Stimulated activated CD8-positive, alpha-beta memory T cell treated with anti-CD3 and anti-CD28 coated beads, Interleukin-2, amount 100 ng/mL, for 1 hour (primary cell): Measurements from ENCODE around the gene SOCS2.

Experiments used
- DNase-seq, 2 donors: peaks; one replicate each; pipeline ENCODE4 v3.0.0-alpha.2; 2020; ENCODE audit warnings: low read depth in 2 of 2

The SOCS2 gene

GRCh38 chr12:93567174-93567573, 5.3 kb upstream of the SOCS2 start:
- DNase-seq = no peak

- DNase-seq = no peak
Measured at GRCh38 chr12:93568091-93568490, 4.4 kb upstream of the SOCS2 start.

- no peak for DNase-seq
Measured at GRCh38 chr12:93569301-93569655, 3.2 kb upstream of the SOCS2 start.

GRCh38 chr12:93569656-93570551, 2.6 kb upstream of the SOCS2 start:
- DNase-seq = peak; percentile 52 to 64

- DNase-seq = peak; percentile 79 to 85
Measured at GRCh38 chr12:93570552-93571364, 1.7 kb upstream of the SOCS2 start.

GRCh38 chr12:93571365-93571924, 1.0 kb upstream of the SOCS2 start:
- peak in 1 of 2 donors; percentile 50 for DNase-seq

GRCh38 chr12:93572712-93573551, 457 bp downstream of the SOCS2 start:
- no peak for DNase-seq

- no peak for DNase-seq
Measured at GRCh38 chr12:93573552-93574223, 1.2 kb downstream of the SOCS2 start.

- no peak for DNase-seq
Measured at GRCh38 chr12:93577222-93577621, 4.7 kb downstream of the SOCS2 start.

GRCh38 chr12:93578221-93578620, 5.7 kb downstream of the SOCS2 start:
- DNase-seq = no peak

- DNase-seq = no peak
Measured at GRCh38 chr12:93580682-93581081, 8.2 kb downstream of the SOCS2 start.

GRCh38 chr12:93581370-93581769, 8.9 kb downstream of the SOCS2 start:
- DNase-seq = no peak

GRCh38 chr12:93582351-93582750, 9.9 kb downstream of the SOCS2 start:
- DNase-seq = no peak

- no peak for DNase-seq
Measured at GRCh38 chr12:93583627-93584392, 11.3 kb downstream of the SOCS2 start.

- DNase-seq = no peak
Measured at GRCh38 chr12:93585247-93585646, 12.8 kb downstream of the SOCS2 start.

GRCh38 chr12:93587611-93588010, 15.1 kb downstream of the SOCS2 start:
- no peak for DNase-seq

- no peak for DNase-seq
Measured at GRCh38 chr12:93589081-93589480, 16.6 kb downstream of the SOCS2 start.

- no peak for DNase-seq
Measured at GRCh38 chr12:93591137-93591868, 18.8 kb downstream of the SOCS2 start.

- no peak for DNase-seq
Measured at GRCh38 chr12:93592641-93593406, 20.3 kb downstream of the SOCS2 start.
